Activated CD4-positive, alpha-beta T cell treated with anti-CD3 and anti-CD28 coated beads, Interleukin-2, Interleukin-4, amounts not matched to agents 100 ng/mL and 50 ng/mL, durations not matched to agents 16 hours and 8 hours (primary cell): Measurements from ENCODE around the gene SCML1.

Experiments
- DNase-seq: peaks from one replicate; pipeline ENCODE4 v3.0.0-alpha.2; 2020; ENCODE audit warnings: low spot score

SCML1 gene

GRCh38 chrX:17792826-17793225, 55.5 kb downstream of the SCML1 start:
- no peak for DNase-seq

GRCh38 chrX:17798921-17799320, 61.6 kb downstream of the SCML1 start:
- no peak for DNase-seq

GRCh38 chrX:17801431-17801830, 64.1 kb downstream of the SCML1 start:
- DNase-seq = no peak

- no peak for DNase-seq
These were observed 65.5 kb downstream of the SCML1 start for GRCh38 chrX:17802756-17803155.

- no peak for DNase-seq
These were observed 66.2 kb downstream of the SCML1 start for GRCh38 chrX:17803449-17803848.
